NOMO-1 treated with DMSO at 0.1 percent for 48 hours (cell line): ENCODE data around the gene FREY1.

Source experiments
- DNase-seq: peaks from one replicate; lab custom pipeline; 2025; ENCODE audit not compliant: unreplicated experiment; lab: John Stamatoyannopoulos, UW

FREY1 gene

DNA sequence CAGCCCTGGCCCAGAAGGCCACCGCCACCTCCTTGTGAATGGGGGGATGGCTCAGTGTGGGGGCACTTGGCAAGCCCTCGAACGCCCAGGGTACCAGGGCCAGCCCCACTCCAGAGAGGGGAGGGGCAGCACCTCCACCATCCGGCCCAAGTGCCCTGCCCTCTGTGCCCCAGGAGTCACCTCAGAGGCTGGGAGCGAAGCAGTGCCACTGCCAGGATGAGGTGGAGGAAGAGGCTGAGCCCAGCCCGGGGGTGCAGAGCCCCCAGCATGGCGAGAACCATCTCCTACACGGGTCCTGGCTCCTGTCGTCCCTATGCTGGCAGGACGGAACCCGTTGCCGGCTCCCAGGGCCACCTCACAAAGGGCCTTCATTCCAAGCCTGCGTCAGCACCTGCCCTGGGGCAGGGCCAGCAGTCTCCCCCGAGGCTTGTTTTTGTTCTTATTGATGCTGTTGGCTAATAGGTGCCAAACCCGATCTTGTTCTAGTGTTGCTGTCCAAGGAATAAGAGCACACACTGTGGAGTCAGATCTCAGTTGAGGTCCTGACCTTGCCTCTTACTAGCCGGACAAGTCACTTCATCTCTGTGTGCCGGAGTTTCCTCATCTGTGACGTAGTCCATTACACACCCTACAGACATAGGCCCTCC lies at the start of gene FREY1:
FREY1 (minus strand) TSS at position 307 of the 647 bp plus-strand sequence; CDS start at position 281, 26 bp downstream.
- DNase-seq = no peak

- no peak for DNase-seq
Observed at GRCh38 chr11:45949992-45950407, 42.9 kb upstream of the FREY1 start.

GRCh38 chr11:45948356-45948755 lies 41.3 kb upstream of the FREY1 start:
- no peak for DNase-seq

GRCh38 chr11:45947885-45948284 lies 40.8 kb upstream of the FREY1 start:
- no peak for DNase-seq

- DNase-seq = no peak
Observed at GRCh38 chr11:45945397-45945999, 38.4 kb upstream of the FREY1 start.

GRCh38 chr11:45942381-45942780 lies 35.3 kb upstream of the FREY1 start:
- DNase-seq = no peak

GRCh38 chr11:45941285-45941684 lies 34.2 kb upstream of the FREY1 start:
- DNase-seq = no peak

GRCh38 chr11:45939836-45940235 lies 32.8 kb upstream of the FREY1 start:
- no peak for DNase-seq

DNA sequence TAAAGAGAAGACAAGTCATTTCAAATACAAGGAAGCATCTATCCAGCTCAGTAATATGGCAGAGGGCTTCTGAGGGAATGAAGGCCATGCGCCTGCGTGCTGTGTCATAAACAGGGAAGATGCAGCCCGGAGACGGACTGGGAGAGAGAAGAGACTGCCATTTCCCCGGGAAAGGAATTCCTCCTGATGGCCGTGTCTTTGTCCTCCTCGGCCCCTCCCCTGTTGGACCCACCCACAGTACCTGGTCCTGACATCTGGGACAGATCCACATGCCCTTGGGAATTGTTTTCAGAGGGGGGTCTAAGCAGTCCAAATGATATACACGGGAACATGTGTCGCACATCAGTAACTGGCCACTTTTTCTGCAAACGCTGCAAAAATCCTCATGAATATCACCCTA lies 30.8 kb upstream of the FREY1 start:
- DNase-seq = no peak

DNA sequence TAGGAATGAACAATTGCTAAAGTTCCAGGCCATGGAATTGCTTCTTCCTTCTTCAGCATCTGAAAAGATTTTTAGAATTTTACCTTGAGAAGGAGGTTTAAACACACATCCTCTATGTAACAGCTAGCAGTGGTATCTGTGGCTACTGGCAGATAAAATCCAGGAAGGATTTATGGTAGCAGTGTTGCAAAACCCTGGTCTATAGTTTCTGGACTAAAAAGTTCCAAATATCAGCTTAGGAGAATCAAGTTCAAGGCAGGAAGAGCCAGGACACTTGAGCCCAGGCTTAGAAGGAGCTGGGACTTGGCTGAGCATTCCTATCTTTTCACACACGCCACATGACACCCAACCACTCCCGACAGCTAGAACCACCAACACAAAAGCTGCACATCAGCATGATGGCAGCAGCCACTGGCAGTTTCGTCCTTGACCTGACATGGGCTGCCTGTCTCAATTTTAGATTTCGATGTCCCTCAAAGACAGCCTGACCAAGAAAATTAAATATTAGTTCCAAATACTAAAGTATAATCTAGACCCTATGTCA lies 29.5 kb upstream of the FREY1 start:
- no peak for DNase-seq

GRCh38 chr11:45935349-45936064 lies 28.4 kb upstream of the FREY1 start:
- peak; percentile 37 for DNase-seq

- DNase-seq = no peak
Observed at GRCh38 chr11:45934580-45935318, 27.7 kb upstream of the FREY1 start.

DNA sequence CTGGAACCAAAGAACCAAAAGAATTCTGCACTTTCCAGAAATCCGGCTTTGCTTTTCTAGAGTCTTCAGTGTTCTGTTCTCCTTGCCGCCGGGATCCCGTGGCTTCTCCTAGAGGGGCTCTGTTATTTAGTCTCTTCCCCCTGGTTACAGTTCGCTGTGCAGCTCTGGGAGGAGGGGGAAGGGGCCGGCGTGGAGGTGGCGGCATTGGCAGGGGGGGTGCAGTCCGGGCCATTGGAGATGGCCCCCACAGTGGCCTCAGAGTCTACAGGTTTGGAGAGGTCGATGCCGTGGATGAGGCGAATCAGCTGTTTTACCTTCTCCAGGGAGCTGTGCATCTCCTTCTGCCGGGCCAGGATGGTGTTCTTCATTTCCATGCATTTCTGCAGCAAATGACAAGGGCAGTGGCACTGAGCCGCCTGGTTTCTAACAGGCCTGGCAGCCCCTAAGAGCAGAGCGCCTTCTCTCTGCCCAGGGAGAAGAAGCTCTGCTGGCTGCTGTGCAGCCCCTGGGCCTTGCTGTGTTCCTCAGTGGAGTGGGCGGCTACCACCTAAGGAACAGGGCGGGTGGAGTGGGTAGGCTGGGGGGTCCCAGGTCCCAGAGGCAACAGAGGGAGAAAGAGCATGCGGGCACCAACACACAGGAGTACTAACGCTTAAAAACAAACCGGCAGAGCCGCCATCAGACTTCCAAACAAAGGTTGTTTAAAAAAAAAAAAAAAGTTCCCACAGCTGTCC lies 26.9 kb upstream of the FREY1 start:
- DNase-seq = no peak

DNA sequence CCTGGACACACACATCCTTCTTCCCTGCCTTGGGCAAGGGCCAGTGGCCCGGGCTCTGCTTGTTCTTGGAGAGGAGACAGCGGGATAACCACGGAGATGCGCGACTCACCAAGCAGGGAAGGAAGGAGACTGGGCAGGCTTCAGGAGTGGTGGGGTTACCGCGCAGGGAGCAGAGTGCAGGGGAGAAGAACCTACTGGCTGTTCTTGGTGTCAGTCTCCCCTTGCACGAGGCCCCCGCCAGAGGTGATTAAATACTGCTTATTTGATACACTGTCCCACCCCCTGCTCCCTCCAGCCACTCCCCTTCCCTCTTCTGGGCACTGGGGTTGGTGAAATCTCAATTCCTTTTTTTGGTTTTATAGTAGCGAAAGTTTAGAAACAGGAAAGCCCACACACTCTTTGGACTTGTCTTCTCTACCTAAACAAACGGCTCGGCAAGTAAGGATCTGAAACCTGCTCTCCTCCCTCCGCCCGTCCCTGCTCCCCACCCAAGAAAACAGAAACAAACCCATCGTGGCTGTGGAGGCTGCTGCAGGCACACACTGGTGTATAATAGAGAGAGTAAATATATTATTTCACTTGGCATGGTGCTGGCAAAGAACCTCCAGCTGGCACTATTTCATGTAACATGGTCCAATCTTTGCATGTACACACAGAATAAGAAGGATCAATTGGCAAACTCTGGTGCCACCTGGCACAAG lies 26.2 kb upstream of the FREY1 start:
- DNase-seq = peak; percentile 95

DNA sequence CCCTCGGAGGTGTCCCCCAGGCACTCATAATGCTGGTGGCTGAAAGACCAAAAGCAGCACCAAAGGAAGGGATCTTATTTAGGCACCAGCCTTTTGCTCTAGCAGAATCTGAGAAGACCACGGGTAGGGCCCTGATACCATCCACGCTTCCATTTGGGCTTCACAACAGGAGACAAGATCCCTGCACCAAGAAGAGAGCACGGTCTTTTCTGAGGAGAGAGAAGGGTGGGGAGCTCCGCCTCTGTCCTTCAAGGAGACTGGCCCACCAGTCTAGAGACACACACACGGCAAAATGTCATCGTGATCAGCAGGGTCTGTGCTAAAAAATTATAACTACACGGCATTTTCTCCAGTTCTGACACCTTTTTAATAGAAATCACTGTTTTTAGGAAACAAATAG lies 25.1 kb upstream of the FREY1 start:
- DNase-seq = no peak

DNA sequence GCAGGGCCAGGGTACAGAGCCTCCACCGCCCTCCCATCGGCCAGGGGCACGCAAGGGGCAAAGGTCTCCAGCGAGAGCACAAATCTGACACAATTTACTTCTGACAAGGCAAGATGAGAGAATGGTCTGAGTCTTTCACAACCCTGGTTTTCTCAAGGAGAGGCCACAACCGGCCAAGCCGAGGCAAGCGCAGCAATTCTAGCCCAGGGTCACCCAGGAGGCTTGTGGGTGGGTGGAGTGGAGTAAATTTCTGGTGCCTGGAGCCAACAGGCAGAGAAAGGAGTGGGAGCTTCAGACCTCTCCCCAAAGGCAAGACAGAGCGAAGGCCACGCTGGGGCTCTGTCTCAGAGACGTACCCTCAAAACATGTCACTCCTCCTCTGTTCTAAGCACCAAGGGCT lies 24.7 kb upstream of the FREY1 start:
- DNase-seq = peak; percentile 30

GRCh38 chr11:45930951-45931570 lies 24.0 kb upstream of the FREY1 start:
- no peak for DNase-seq

DNA sequence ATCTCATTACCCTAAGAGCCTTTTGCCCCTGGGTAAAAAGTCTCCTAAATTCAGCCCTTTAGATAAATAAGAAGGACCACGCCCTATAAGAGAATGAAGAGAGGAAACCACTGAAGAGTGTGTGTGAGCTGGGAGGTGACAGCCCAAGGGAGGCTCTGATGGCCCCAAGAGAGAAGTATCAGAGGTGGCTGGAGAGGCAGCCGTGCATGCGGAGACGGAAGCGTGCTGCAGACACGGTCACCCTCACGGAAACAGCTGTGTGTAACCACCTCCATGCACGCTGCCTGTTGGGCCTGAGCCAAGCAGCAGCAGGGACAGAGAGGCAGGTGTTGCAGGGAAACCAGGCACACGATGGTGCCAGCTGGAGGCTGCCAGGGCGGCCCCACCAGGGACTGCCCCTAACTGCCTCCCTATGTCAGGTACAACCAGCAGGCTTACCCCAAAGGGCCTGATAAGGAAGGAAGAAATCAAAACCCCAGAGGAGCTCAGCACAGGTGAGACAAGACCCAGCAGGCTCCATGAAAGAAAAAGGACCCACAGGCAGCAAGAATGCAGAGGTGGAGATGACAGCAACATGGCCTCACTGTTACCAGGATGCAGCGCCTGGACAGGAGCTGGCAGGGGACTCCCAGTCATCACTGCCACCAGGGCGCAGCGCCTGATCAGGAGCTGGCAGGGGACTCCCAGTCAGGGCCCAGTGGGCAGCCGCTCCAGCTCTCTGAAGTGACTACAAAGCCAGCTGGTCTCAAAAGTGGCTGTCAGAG lies 23.1 kb upstream of the FREY1 start:
- peak; percentile 79 for DNase-seq

DNA sequence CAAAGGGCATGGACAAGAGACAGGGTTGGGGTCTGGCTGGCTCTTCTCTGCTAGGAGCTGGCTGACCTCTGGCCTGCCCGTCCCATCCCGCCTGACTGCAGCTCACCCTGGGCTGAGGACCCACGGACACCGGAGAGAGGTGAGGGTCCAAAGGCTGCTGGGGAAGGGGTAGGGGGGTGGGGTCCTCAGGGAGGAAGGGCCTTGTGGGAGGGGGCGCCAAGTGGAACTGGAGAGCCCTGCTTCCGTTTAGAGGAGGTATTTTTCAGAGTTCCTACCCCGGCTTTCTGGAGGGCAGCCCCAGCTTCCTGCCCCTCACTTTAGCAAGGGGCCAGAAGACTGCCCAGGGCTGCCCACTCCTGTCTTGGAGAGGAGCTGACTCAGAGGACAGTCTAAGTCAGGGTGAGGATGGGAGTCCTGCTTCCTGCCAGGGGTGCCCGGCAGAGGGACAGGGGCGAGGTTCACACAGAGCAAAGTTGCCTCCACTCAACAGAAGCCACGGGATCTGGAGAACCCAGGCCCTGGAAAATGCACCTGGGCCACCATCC lies 22.5 kb upstream of the FREY1 start:
- no peak for DNase-seq
